GM12878 (cell line): ENCODE measurements around the gene SLC25A52. TPM values are rescaled to one million over a fixed set of nuclear protein-coding genes. Genes with fewer than 3 reads are reported as not detected.

Experiments used
- ATAC-seq: fragments of 200-7000 bp; cut with Tn5 transposase; 3 replicates; pipeline ENCODE4 v1.9.1; 2020; ENCODE audit warnings: mild to moderate bottlenecking, moderate library complexity
- BruUV-seq: library from RNA; stranded (reverse); fragments of 400-500 nt; replicated peaks from 2 replicates; lab custom pipeline; 2021; lab: Mats Ljungman, UMichigan
- CTCF ChIA-PET: fragments of 300-600 bp; sonication (Branson Sonifier 250); formaldehyde crosslinking; extraction: SDS; loops from one replicate; lab custom pipeline; 2021; ENCODE audit warnings: inconsistent platforms; lab: Yijun Ruan, JAX
- POLR2A ChIA-PET: fragments of 350-600 bp; formaldehyde crosslinking; extraction: SDS; loops from one replicate; lab custom pipeline; 2021; ENCODE audit warnings: inconsistent platforms; lab: Charles Lee
- RAD21 ChIA-PET: fragments of 300-600 bp; sonication (Branson Sonifier 250); formaldehyde crosslinking; loops from one replicate; lab custom pipeline; 2023; ENCODE audit warnings: antibody characterized with exemption; ENCODE audit not compliant: unreplicated experiment; lab: Charles Lee
- SMC1A ChIA-PET: fragments of 300-600 bp; sonication (Branson Sonifier 250); formaldehyde crosslinking; loops from one replicate; lab custom pipeline; 2023; ENCODE audit not compliant: unreplicated experiment, uncharacterized antibody; lab: Charles Lee
- DNase-seq: peaks from one replicate; pipeline ENCODE4 v3.0.0-alpha.2; 2011; ENCODE audit warnings: low read depth, low spot score
- FAIRE-seq: peaks from 3 replicates; lab custom pipeline; 2011; peaks lifted over from hg19 to GRCh38; lab: Jason Lieb, UNC
- H2AFZ ChIP-seq: 2 replicates; pipeline ENCODE4 v1.6.0; 2011; ENCODE audit warnings: low read depth, low read length, control low read depth; ENCODE audit not compliant: control insufficient read depth
- H3K27ac ChIP-seq: 2 replicates; pipeline ENCODE4 v1.5.1; 2011; ENCODE audit warnings: control low read depth; ENCODE audit not compliant: control insufficient read depth, insufficient read depth
- H3K27me3 ChIP-seq, 2 experiments: replicated peaks in 1 of 2; 2 replicates each; pipeline versions ENCODE4 v1.6.0 to v1.6.1; 2011; ENCODE audit warnings: low read length in 1 of 2; ENCODE audit not compliant: control insufficient read depth in 2 of 2, insufficient read depth in 2 of 2
- H3K36me3 ChIP-seq, 2 experiments: 2 replicates each; pipeline ENCODE4 v1.5.1; 2011; ENCODE audit warnings: low read length in 1 of 2; ENCODE audit not compliant: control insufficient read depth in 2 of 2, insufficient read depth in 2 of 2
- H3K4me1 ChIP-seq: 2 replicates; pipeline ENCODE4 v1.6.1; 2011; ENCODE audit warnings: mild to moderate bottlenecking, low read length, moderate library complexity, mixed read lengths; ENCODE audit not compliant: control insufficient read depth, insufficient read depth
- H3K4me2 ChIP-seq: 2 replicates; pipeline ENCODE4 v1.6.0; 2011; ENCODE audit warnings: control low read depth; ENCODE audit not compliant: control insufficient read depth, insufficient read depth
- H3K4me3 ChIP-seq: fragments of 200-600 bp; sonication (generic); 2 replicates; pipeline ENCODE4 v1.5.1; 2016
- H3K79me2 ChIP-seq: 2 replicates; pipeline ENCODE4 v1.6.0; 2011; ENCODE audit warnings: low read length; ENCODE audit not compliant: control insufficient read depth, insufficient read depth
- H3K9ac ChIP-seq: 2 replicates; pipeline ENCODE4 v1.8.0; 2011; ENCODE audit warnings: low read length, control low read depth, mixed read lengths; ENCODE audit not compliant: control insufficient read depth, insufficient read depth
- H3K9me3 ChIP-seq: replicated peaks from 3 replicates; pipeline ENCODE4 v1.5.1; 2011; ENCODE audit warnings: mild to moderate bottlenecking, low read length; ENCODE audit not compliant: control insufficient read depth, insufficient read depth
- H4K20me1 ChIP-seq: 2 replicates; pipeline ENCODE4 v1.6.0; 2011; ENCODE audit not compliant: control insufficient read depth, insufficient read depth
- ASH2L ChIP-seq: fragments of 300-600, 200-600 bp; sonication (generic); IDR thresholded peaks from 2 replicates; pipeline ENCODE4 v1.6.1; 2017; ENCODE audit warnings: low read depth, mild to moderate bottlenecking, borderline replicate concordance
- BCL3 ChIP-seq: IDR thresholded peaks from 2 replicates; pipeline ENCODE4 v1.6.1; 2011; ENCODE audit warnings: borderline replicate concordance, low read depth, mild to moderate bottlenecking, moderate library complexity, low read length; ENCODE audit not compliant: insufficient read depth, poor library complexity, severe bottlenecking
- CBX5 ChIP-seq: sonication (generic); IDR thresholded peaks from 2 replicates; pipeline ENCODE4 v1.6.1; 2016; ENCODE audit warnings: low read depth, moderate library complexity, mild to moderate bottlenecking, inconsistent platforms
- CTCF ChIP-seq, 3 experiments: IDR thresholded peaks in 2 of 3; conservative IDR thresholded peaks in 1 of 3; 2 replicates each; pipeline ENCODE4 v1.5.1; 2011; ENCODE audit warnings: low read depth in 3 of 3, low read length in 3 of 3, mild to moderate bottlenecking in 3 of 3, control low read depth in 2 of 3, moderate library complexity in 2 of 3, inconsistent platforms in 1 of 3, mixed read lengths in 1 of 3; ENCODE audit not compliant: control insufficient read depth in 2 of 3, insufficient read depth in 1 of 3; ENCODE audit errors: extremely low read depth in 1 of 3
- KLF5 ChIP-seq: fragments of 450-650 bp; IDR thresholded peaks from 2 replicates; pipeline ENCODE4 v1.6.1; 2014; ENCODE audit warnings: mild to moderate bottlenecking; ENCODE audit not compliant: partially characterized antibody
- MTA3 ChIP-seq: IDR thresholded peaks from 2 replicates; pipeline ENCODE4 v1.6.1; 2012; ENCODE audit warnings: low read length, inconsistent platforms, borderline replicate concordance
- NBN ChIP-seq: fragments of 450-650 bp; IDR thresholded peaks from 2 replicates; pipeline ENCODE4 v1.6.1; 2016
- NFYA ChIP-seq: IDR thresholded peaks from 2 replicates; pipeline ENCODE4 v1.6.1; 2011; ENCODE audit warnings: low read depth, mild to moderate bottlenecking, low read length, improper control_type of control experiment, borderline replicate concordance
- NR2F1 ChIP-seq: fragments of 450-650 bp; conservative IDR thresholded peaks from 2 replicates; pipeline ENCODE4 v1.6.1; 2017; ENCODE audit warnings: mild to moderate bottlenecking
- REST ChIP-seq: IDR thresholded peaks from 2 replicates; pipeline ENCODE4 v1.6.1; 2012; ENCODE audit warnings: mild to moderate bottlenecking, low read depth, low read length
- USF2 ChIP-seq: IDR thresholded peaks from 2 replicates; pipeline ENCODE4 v1.6.1; 2011; ENCODE audit warnings: low read depth, low read length, improper control_type of control experiment, borderline replicate concordance
- ZSCAN29 ChIP-seq: fragments of 450-650 bp; IDR thresholded peaks from 2 replicates; pipeline ENCODE4 v1.6.1; 2017; ENCODE audit warnings: mild to moderate bottlenecking, moderate library complexity
- WGBS: methylation state at CpG from one replicate; pipeline ENCODE4 v1.1.6; 2016; ENCODE audit warnings: low lambda C conversion rate; ENCODE audit not compliant: insufficient replicate concordance, insufficient coverage; ENCODE audit errors: missing lambda C conversion rate; 5-methylcytosine and 5-hydroxymethylcytosine counted together
- in situ Hi-C: fragments of 300-500 bp; cut with MboI; formaldehyde crosslinking; loops from 9 replicates; pipeline ENCODE4 v1.14.3; 2018; ENCODE audit warnings: mixed read lengths
- intact Hi-C: fragments of 100-400 bp; cut with micrococcal nuclease; formaldehyde crosslinking; loops from one replicate; pipeline ENCODE4 v1.14.2; 2022; ENCODE audit not compliant: unreplicated experiment
- polyA plus RNA-seq, 11 experiments: library from polyadenylated mRNA; depleted of rRNA in 4 of 11; unstranded in 6 of 11; stranded (reverse) in 5 of 11; fragments of >200 nt; fragmentation: Nextera tagmentation in 4 of 11; fragmentation: Illumina TruSeq in 1 of 11; extraction: Ambion mirVana in 4 of 11; extraction: Trizol in 1 of 11; gene quantifications; 1 replicate in 1 of 11; 2 replicates in 10 of 11; pipeline versions ENCODE4 v1.2.1 to v1.2.3, GENCODE V29; 2011 to 2016; ENCODE audit warnings: inconsistent platforms in 2 of 11, missing spikeins in 2 of 11, low read depth in 1 of 11
- total RNA-seq, 4 experiments: library from RNA; depleted of rRNA in 3 of 4; stranded (reverse); fragments of >200 nt in 3 of 4; fragmentation: Illumina TruSeq in 1 of 4; extraction: Trizol in 1 of 4; gene quantifications; 2 replicates each; pipeline versions ENCODE4 v1.2.1 to v1.2.3, GENCODE V29; 2013 to 2021

SLC25A52 gene
- total and polyA plus RNA-seq, 10 of the 15 experiments (the other 5 are each of a cell fraction or from before 2014, with no cell fraction given): not detected

GRCh38 chr18:31721601-31722000, 39.1 kb downstream of the SLC25A52 start:
- CTCF ChIA-PET: interaction anchor here (0.7 to 6.2 kb wide), 39 partner anchors 9 to 453 kb away, joined by 3 to 224 read pairs (median 8); no protein-coding TSS in a partner anchor
- POLR2A ChIA-PET: no interaction called here
- DNase-seq (no peak), FAIRE-seq (no peak), ATAC-seq (no peak)
- Histone ChIP-seq H3K4me1 (no peaks in the 10 kb centered on the region), H2AFZ (no peak overlapping the region), H3K27ac (no peak overlapping the region), H4K20me1 (no peaks in the 10 kb centered on the region), H3K79me2 (no peaks in the 10 kb centered on the region), H3K4me2 (no peak overlapping the region), H3K9ac (no peak overlapping the region), H3K27me3 (no peaks in the 10 kb centered on the region), H3K4me3 (no peak overlapping the region), H3K9me3 (no peaks in the 10 kb centered on the region; the same call in 1 of the 3 replicates)
- RAD21 ChIA-PET: interaction anchor here (0.9 to 5.4 kb wide), 20 partner anchors 9 to 255 kb away, joined by 3 to 67 read pairs (median 4); no protein-coding TSS in a partner anchor
- SMC1A ChIA-PET: interaction anchor here (0.8 to 6.2 kb wide), 28 partner anchors 9 to 298 kb away, joined by 3 to 87 read pairs (median 4); no protein-coding TSS in a partner anchor
- BruUV-seq: no TSS peak
- WGBS: 50% methylated on average over 3 of the region's 3 CpGs
- TF ChIP-seq NFYA (no peak), KLF5 (no peak), CTCF (IDR thresholded peaks at IDR 0.05 in 2 of 3, conservative IDR thresholded peaks at IDR 0.05 in 1 of 3; ENCODE audit: control insufficient read depth in 2 of 3, extremely low read depth in 1 of 3, insufficient read depth in 1 of 3, low read depth in 3 of 3, low read length in 3 of 3) (no peak), ZSCAN29 (no peak), CBX5 (no peak), MTA3 (no peak), NR2F1 (no peak), USF2 (no peak), NBN (no peak), ASH2L (no peak), BCL3 (no peak), REST (no peak)
- TF ChIP-seq, all 136 proteins: peak for 0
- in situ Hi-C loops (loop anchor here (5.0 kb wide), 1 partner anchor 164 kb away; no protein-coding TSS in a partner anchor), intact Hi-C loops (loop anchor here (5.0 to 10.0 kb wide), 5 partner anchors 89 to 747 kb away; no protein-coding TSS in a partner anchor)
- no peaks in the 10 kb centered on the region for H3K36me3 ChIP-seq
